Measurements from ENCODE around the gene TRAF5.

Gene TRAF5

DNA sequence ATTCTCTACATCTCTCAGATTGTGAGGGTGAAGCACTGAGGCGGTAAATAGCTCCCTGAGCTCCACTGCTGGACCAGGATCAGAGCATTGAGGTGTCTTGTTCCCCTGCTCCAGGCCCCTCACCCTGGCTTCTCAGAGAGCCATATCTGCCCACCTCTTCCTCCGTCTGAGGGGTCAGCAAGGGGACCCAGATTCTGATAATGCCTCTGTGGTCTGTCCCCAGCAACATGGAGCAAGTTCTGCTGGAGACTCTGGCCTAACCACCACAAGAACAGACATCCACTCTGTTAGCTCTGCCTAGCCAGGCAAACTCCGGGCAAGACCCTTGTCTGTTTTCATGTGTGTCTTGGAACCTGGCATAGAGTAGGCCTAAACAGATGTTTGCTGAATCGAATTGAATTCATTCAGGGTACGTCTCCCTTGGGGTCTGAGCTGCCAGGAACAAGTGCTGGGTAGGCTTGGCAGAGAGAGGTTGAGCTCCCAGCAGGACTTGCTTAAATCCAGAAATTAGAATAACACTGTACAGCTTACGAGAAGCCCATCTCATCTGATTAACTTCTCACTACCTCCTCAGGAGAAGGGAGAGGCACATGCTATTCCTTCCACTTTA is 2.3 kb downstream of the TRAF5 start:
- DNase-seq: no peak

DNA sequence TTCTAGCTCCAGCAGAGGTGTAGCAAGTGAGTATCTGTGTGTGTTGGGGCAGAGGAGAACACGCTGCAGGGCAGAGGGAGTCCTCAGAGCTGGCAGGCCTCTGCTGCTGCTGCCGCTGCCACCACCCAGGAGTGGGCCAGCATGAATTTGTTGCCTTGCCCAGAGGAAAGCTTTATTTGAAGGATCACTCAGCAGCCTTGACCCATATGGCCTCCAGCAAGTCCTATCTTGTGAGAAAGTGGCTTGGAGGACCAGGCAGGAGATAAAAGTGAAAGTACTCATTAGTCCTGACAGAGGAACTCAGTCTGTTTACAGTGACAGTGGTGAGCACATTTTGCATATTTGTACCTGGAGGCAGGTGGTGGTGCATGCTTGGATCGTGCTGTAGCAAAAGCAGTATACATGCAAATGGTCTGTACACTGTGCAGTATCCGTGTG is 3.1 kb downstream of the TRAF5 start:
- DNase-seq: no peak

DNA sequence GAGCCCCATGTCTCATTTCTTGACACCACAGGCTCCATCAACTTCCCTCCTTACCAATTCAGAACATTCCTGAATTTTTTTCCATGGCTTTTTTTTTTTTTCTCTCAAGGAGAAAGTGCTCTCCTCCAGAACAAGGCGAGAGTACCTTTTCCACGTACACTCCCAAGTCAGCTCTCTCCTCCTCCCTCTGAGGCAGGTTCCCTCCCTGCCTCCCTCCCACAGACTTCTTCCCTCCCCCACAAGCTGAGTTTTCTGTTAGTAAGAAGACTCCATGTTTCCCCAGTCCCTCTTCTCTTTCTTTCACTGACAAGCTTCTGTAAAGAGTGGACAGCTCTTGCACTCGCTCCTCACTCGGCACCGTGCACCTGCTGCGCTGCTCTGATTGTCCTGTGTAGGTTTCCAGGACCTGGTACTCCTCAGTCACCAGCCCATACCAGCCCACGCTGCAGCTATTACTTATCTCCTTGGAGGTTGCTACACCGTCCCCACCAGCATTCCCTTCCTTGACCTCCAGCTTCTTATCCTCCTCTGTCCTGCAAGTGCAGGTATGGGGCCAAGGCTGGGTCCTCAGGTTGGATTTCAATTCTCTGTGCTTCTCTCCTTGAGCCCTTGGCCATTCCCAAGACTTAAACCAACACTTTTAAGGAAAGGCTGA is 3.8 kb downstream of the TRAF5 start:
- no peak for DNase-seq

DNA sequence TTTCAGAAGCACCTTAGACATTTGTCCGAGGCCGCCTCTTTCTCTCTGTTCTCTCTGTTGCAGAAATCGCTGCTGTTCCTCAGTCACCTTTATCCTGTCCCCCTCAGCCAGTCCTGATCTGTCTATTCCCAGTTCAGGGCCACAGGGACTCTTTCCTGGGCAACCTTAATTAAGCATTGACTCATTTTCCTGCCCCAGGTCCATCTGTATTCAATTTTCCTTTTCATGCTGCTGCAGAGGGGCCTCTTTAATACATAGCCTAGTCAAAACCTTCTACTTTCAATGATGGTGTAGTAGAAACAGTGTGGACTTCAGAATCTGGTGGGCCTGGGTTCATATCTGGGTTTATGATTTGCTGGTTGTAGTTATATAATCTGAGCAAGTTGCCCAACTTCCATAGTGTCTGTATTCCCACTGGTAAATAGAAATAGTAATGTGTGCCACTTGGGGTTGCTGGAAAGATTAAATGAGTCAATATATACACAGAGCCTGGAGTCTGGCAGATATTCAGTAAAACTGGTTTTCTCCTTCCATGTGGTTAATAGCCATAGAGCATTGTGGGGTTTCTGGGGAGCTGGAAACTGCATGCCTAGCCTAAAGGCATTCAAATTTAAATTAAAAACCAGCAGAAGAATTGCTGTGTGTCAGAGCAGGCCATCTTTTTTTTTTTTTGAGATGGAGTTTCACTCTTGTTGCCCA is 4.5 kb downstream of the TRAF5 start:
- no peak for DNase-seq

DNA sequence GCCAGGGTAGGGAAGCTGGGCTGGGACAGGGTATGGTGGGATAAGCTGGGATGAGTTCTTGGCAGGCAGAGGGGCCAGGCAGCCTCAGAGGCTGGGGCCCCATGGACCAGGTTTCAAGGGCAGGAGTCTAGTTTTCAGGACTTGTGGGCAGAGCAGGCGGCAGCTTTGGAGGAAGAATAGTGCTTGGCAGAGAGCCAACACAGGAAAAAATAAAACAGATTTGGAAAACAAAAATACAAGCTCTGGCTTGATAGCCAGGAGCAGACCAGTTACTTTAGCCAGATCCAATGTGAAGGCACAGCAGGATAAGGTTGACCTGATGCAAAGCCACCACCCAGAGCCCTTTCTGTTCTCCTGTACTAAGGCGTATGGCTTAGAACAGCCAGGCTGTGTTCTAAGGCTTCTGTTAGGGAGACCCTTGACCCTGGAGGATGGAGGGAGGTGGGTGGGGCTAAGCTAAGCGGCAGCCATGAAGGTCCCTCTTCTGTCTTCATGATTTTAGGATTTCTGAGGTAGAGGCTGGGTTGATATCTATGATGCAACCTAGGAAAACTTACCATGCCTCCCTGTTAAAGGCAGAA is 5.5 kb downstream of the TRAF5 start:
- no peak for DNase-seq

DNA sequence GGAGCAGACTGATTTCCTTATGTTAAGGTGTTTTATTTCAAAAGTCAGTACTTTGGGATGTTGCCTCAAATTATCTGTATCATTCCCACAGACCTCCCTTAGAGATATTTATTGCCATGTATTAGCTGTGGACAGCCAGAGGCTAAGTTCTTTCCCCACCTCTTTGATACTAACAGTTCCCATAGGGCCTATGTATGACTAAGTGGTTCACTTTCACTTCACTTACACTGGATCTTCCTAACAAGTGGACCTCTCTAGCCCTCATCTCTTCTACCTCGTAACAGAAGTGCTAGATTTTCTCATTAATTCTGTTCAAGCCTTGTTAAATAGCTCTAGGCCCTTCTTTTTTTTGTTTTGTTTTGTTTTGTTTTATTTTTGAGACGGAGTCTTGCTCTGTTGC is 6.2 kb downstream of the TRAF5 start:
- no peak for DNase-seq

DNA sequence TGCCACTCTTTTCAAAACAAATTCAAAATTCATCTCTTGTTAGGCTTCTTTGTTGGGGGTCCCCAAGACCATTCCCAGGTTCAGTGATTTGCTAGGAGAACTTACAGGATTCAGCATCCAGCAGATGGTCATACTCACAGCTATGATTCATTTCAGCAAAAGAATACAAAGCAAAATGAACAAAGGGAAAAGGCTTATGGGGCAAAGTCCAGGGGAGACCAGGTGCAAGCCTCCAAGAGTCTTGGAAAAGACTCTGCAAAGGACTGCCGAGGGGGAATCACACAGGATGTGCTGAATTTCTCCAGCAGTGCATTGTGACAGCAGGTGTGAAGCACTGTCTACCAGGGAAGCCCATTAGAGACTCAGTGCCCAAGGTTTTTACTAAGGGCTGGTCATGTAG is 7.3 kb downstream of the TRAF5 start:
- DNase-seq: no peak

DNA sequence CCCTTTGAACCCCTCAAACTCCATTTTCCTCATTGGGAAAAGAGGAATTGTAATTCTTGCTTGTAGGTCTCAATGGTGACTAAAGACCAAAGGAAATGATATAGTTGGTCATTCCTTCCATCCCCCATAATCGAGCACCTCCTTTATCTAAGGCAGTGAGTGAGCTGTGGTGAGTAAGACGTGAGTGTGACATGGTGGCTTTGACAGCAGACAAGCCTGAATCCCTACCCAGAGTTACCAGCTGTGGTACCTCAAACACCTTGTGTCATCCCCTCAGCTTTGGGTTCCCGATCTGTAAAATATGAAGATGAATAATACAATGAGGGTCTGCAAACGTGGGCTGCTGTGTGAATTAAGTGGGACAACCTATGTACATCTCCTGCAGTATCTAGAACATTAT is 8.4 kb downstream of the TRAF5 start:
- DNase-seq: no peak

DNA sequence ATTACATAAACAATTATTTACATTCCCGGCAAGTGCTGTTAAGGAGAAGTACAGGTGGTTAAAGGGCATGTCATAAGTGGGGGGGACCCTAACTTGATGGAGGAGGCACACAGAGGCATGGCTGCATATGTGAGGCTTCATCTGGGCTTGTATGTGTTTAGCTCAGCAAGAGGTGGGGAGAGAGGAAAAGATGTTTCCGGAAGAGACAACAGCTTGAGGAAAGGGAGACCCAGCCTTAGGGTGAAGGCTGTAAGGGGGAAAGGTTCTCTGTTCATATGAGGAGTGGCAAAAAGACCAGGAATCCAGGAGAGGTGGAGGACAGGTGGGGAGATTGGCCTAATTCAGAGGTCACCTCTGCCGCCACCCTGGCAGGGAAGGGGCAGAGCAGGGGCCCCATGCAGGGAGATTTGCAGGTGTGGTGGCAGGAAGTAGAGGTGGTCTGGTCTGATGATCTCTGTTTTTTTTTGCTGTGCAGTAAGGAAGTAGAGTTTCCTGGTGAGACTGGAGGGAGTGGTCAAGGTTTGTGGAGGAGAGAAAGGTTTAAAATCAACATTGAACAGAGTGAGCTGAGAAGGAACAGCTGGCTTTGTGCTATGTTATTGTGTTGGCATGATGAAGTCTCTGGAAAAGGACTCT is 9.0 kb downstream of the TRAF5 start:
- DNase-seq: no peak

DNA sequence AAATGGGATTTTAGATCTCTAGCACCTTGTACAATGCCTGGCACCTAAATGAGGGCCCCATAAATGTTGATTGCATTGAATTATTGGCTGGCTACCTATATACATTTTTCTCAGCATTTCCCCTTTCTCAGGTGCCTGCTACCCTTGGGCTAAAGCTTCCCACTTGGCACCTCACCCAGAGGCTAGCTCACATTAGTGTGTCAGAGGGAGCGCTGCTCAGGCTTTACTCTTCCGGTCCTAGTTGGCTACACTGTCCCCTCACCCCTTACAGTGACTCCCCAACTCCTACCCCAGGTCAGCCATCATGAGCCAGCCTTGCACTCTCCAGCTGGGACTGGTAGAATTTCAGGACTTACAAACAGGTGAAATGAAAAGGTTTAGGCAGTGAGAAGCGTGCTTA is 9.5 kb downstream of the TRAF5 start:
- DNase-seq: no peak

DNA sequence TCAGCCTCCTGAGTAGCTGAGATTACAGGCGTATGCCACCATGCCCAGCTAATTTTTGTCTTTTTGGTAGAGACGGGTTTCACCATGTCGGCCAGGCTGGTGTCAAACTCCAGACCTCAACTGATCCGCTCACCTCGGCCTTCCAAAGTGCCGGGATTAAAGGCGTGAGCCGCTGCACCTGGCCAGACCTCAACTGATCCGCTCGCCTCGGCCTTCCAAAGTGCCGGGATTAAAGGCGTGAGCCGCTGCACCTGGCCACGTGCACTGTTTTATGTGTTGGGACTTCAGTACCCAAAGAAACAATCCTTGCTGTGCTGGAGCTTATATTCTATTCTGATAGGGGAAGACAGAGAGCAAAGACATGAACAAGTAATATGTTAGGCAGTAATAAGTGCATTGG is 10.1 kb downstream of the TRAF5 start:
- no peak for DNase-seq

DNA sequence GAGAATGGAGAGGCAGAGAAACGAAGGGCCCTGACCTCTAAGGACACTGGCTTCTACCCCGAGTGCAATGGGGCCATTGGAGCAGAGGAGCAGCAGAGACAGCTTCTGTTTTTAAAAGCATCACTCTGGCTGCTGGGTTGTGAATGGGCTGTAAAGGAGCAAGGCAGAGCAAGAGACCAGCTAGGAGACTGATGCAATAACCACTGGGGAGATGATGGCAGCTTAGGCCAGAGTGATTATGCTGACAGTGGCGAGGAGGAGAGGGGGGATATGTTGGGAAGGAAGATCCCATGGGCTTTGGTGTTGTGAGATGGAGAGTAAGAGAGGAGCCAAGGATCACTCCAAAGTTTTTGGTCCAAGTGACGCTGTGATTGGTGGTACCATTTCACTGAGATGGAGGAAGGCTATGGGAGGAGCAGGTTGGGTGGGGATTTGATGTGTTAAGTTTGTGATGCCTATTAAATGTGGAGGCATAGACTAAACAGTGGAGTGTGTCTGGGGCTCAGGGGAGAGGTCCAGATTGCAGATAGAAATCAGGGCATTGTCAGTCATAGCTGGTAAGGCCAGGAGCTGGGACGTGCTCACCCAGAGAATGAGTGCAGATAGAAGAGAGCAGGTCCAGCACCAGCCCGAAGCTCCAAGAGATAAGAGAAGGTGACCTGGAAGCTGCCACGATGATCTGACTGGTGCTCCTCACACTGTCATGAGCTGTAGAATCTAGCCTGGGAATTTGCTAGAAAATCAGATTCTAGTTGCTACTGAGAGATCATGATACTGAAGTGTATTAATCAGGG is 11.0 kb downstream of the TRAF5 start:
- no peak for DNase-seq

DNA sequence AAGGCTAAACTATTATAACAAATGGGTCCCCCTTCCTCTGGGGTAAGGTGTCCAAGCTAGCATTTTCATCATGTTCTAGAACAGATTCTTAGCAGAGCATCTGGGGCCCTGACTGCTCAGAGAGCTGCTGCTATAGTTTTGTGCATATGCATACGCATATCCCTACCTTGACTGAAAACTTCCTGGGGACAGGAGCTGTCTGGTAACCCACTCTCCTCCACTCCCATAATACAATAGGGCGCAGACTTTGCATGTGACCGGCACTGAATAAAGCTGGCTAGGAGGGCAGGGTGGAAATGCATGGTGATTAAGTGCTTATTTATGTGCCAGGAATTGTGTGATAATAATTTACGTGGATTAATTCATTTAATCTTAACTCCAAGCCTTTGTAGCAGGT is 11.6 kb downstream of the TRAF5 start:
- no peak for DNase-seq

DNA sequence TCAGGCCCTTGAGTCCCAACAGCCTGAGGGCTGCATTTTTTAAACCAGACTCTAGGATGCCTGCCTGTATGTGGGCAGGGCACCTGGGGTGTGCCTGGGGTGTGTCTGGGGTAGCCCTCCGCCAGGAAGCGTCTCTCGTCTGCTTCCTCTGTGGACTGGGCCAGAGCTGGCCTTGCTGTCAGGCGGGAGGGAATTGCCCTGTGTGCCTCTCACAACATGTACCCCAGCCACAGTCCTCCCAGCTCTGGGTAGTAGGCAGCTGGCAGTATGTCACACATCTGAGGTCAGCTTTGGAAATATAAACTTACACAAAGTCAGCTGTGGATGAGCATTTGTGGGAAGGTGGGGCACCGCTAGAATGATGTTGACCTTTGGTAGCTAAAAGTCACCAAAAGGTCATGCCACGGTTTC is 13.0 kb downstream of the TRAF5 start:
- DNase-seq: no peak

DNA sequence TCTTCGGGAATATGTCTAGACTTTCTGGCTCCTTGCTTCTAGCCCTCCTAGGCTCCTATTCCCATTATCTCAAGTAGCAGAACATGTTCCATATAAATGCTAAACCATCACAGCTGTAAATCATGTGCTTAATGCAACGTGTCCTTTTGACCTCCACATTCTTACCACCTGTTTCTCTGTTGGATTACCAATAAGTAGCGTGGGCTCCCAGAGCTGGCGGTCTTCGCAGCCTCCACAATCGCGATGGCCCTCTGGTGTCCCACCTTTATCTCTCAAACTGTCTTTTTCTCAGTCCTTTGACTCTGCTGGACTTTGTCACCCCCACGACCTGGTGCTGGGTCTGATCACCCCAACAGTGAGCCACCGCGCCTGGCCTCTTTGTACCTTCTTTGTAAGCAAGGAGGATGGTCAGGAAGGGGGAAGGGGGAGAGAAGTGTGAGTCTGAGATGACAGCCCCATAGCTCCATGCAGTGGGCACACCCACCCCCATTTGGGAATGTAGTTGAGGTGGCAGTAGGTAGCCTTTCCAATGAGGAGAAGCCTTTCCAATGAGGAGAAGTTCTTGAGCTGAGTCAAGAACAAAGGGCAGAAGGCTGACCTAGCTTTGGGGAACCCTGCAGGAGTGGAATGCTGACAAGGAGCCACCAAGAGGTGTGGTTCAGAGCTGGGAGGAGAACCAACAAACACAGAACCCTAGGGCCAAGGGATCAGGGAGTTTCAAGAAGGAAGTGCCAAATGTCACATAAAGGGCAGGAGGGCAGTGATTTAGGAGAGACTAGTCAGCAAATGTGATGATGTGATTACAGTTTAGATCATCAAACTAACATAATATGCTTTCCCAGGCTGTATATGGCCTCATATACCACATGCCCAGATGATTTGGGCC is 14.2 kb downstream of the TRAF5 start:
- no peak for DNase-seq

DNA sequence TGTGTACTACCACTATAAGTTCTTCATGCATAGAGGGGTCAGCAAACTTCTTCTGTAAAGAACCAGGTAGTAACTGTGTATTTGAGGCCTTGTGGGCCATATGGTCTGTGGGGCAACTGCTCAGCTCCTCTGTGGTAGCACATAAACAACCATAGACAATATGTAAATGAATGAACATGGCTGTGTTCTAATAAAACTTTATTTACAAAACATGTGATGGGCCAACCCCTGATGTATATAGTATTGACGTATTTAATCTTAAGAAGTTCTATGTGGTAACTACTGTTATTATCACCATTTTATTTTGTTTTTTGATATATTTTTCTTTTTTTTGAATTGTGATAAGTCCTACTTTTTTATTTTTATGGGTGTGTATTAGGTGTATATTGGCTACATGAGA is 15.4 kb downstream of the TRAF5 start:
- DNase-seq: no peak

DNA sequence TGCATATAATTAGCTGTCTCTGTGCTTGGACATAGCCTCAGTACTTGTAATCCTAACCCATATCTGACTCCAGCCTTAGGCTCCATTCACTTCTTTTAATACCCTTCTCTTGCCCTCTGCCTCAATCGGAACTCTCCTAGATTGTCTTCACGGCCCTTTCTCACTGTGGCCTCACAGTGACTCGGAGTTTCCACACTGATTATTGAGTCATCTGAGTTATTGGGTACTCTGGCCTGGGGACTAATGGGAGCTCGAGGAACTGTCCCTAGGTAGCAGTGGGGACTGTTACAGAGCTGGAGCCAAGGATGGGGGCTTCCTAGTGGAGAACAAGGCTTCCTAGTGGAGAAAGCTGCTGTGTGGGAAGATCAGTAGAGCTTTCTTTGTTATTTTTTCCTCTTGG is 17.0 kb downstream of the TRAF5 start:
- DNase-seq: no peak

DNA sequence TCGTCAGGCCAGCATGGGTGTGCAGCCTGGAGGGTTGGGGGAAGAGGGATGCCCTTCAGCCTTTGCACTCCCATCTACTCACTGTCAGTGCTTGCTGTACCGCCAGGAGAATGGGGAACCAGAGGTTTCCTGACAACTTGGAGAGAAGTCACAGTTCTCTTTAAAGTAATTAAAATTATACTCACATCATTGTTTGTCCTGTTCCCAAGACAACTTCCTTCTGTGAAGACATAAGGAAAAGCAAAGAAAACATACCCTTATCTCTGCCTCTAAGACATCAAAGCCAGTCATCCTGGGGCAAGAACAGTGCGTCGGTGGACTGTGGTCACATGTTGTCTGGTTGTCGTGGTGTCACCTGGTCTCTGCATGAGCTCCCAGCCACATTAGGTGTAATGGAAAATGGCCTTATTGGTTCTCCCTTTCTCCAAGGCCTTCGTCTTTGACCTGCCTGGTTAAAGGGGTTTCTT is 17.6 kb downstream of the TRAF5 start:
- no peak for DNase-seq

DNA sequence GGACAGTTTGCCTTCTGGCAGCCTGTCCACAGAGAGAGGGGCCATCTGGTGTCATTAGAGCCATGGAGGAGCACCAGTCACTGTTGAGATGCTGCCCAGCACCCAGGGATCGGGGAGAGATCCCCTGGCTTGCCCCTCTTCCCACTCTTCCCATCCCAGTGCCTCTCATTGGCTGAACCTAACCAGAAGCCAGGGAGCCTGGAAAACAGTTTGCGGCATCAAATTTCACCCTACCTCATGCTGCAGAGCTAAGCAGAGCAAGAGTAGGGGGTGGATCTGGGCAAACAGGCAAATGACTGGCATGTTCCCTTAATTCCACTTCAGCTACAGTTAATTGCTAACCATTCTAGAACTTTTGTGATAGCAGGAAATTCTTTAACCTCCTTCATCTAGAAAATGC is 19.1 kb downstream of the TRAF5 start:
- DNase-seq: no peak

DNA sequence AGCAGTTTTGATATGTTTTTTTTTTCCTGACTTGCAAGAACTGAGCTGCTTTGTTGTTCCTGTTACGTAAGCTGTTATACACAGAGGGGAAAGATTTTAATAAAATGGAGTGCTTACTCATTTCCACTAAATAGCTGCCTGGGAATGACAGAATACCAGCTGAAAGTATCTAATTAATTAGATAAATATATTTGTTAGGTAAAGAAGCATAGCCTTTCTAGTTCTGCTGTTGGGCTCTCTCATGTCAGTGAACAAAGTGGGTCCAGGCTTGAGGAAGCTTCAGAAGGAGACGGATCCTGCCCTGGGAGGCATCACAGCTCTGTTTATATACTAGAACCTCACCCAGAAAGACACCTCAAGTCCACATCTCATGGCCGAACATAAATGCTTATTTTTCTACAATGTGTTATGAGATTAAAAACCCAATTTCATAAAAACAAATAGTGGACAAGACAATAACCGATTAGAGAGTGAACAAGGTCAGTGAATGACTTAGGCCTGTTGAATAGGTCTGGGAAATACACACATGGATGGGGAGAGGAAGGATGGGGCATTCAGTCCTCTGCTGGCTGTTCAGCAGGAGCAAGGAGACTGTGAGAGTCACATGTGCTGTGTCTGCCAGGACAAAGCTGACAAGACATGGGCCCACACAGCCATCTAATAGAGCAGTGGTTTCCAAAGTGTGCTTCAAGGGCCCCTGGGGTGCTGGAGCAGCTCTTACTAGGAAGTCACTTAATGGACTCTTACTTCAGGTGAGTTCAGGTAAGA is 20.6 kb downstream of the TRAF5 start:
- DNase-seq: no peak

DNA sequence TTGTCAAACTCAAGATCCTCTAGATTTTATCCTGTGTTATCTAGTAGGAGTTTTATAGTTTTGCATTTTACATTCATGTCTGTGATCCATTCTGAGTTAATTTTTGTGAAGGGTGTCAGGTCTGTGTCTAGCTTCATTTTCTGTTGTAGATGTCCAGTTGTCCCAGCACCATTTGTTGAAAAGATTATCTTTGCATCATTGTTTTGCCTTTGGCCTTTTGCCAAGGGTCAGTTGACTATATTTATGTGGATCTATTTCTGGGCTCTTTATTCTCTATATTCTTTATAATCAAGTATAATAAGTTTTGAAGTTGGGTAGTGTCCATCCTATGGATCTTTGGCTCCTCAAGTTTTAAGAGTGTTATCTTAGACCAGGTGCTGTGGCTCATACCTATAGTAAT is 21.9 kb downstream of the TRAF5 start:
- DNase-seq: no peak

Measured in Kasumi-1 (cell line).